ENCODE measurements around the gene PLD6. TPM values are rescaled to one million over a fixed set of nuclear protein-coding genes. Genes with fewer than 3 reads are reported as not detected.
A peak's percentile ranks its signal among the peaks of the same experiment; 100 is the strongest.
"Not testable (repeated sequence)": the region's sequence is repeated elsewhere in the genome, so short reads cannot be mapped to it uniquely, and the experiment has no call there.

PLD6 gene
- total RNA-seq, 1 experiment from 2014 or later = 11.6 TPM

DNA sequence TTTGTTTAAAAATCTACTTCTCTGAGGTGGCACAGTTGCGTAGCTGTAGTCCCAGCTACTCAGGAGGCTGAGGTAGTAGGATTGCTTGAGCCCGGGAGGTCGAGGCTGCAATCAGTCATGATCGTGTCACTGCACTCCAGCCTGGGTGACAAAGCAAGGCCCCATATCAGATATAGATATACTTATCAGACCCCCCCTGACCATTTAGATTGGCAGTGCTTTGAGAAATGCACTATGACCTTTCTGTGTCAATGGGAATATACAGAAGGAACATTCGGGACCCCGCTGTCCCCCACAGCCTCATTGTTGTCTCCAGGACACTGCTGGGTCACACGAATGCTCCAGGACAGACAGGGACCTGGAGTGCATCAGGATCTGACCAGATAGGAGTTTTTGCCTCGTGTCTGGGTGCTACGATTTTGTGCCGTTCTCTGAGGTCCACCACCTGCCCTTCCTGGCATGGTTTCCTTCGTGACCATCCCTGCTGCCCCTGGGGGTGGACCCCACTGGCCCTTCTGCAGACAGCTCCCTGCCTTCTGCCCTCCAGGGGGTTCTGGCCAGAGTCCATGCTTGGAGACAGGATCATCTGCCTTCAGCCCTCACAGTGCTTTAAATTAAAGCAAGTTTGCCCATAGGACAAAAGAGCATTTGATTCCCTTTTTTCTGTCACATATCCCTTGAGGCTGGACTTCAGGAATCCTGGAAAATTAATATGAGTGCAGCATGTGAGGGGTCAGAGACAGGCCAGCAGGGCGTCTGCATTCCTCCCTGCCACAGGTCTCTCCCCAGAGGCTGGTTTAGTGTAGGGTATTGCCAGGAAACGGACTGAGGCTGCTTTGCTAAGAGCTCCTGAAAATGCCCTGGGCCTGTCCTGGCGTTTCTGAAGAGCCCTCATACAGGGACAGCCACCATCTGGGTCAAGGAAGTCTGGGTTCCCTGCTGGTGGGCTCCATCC, 19.3 kb downstream of the PLD6 start:
- peaks cover 71% of the 10 kb centered on the region for H3K36me3 ChIP-seq (ENCODE audit: low read depth, low read length)
- POLR2A ChIA-PET (ENCODE audit: unreplicated experiment) = no interaction called here
- intact Hi-C loops (cut with micrococcal nuclease) = no loop called here

DNA sequence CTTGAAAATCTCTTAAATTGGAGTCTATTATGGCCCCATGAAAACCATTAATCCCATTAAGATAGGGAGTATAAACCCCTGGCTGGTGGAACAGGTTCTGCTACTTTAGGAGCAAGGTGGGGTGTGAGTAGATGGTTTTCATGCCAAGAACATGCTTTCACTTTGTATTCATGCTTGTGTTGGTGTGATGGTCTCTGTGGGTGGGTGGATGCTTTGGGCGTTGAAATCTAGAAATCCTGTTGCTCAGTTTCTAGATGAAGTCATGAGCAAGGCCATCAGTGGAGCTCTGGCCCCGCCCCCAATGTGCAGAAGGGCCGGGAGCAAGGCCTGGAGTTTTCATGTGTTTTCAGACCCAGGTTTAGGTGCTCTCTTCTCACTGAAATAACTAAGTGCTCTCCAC, 20.1 kb downstream of the PLD6 start:
- intact Hi-C loops (cut with micrococcal nuclease) = no loop called here
- Histone ChIP-seq H3K4me1 (ENCODE audit: insufficient read depth, low read length) (peaks cover 12% of the 10 kb centered on the region), H3K4me2 (ENCODE audit: low read length) (no peak overlapping the region), H2AFZ (ENCODE audit: low read length) (no peak overlapping the region), H3K4me3 (ENCODE audit: low read length) (no peak overlapping the region), H3K9ac (ENCODE audit: low read length) (no peak overlapping the region), H3F3A (ENCODE audit: low read length, unreplicated experiment) (peaks cover 2% of the 10 kb centered on the region), H3K27me3 (ENCODE audit: low read length) (no peaks in the 10 kb centered on the region), H4K20me1 (ENCODE audit: low read length) (0 out of 2 replicates have a peak, but pooled peaks cover 11% of the 10 kb centered on the region), H3K9me3 (ENCODE audit: low read length) (no peaks in the 10 kb centered on the region), H3K9me2 (replicated peaks; ENCODE audit: low read length) (no peaks in the 10 kb centered on the region), H3K36me3 (ENCODE audit: low read depth, low read length) (peaks cover 79% of the 10 kb centered on the region), H3K79me2 (ENCODE audit: low read length) (no peaks in the 10 kb centered on the region), H3K27ac (ENCODE audit: low read length) (no peak overlapping the region)
- no peak for TF ChIP-seq EZH2phosphoT487 (IDR thresholded peaks at IDR 0.05; ENCODE audit: borderline replicate concordance, low read length)
- DNase-seq (peak; percentile 73), ATAC-seq (0 out of 2 replicates have a peak, but pooled peaks have one; percentile 8)
- no TSS peak for BruUV-seq (replicated peaks)
- ChIA-PET POLR2A (ENCODE audit: unreplicated experiment) (no interaction called here), CTCF (no interaction called here)

More for the DNA sequence above, 19.3 kb downstream of the PLD6 start:
- Histone ChIP-seq H3F3A (ENCODE audit: low read length, unreplicated experiment) (peaks cover 4% of the 10 kb centered on the region), H3K9me3 (ENCODE audit: low read length) (no peaks in the 10 kb centered on the region), H3K79me2 (ENCODE audit: low read length) (no peaks in the 10 kb centered on the region), H3K27me3 (ENCODE audit: low read length) (no peaks in the 10 kb centered on the region), H3K4me3 (ENCODE audit: low read length) (no peak overlapping the region), H3K9ac (ENCODE audit: low read length) (no peak overlapping the region), H3K9me2 (replicated peaks; ENCODE audit: low read length) (no peaks in the 10 kb centered on the region), H3K4me1 (ENCODE audit: insufficient read depth, low read length) (peaks cover 12% of the 10 kb centered on the region), H3K27ac (ENCODE audit: low read length) (no peak overlapping the region), H2AFZ (ENCODE audit: low read length) (no peak overlapping the region), H3K4me2 (ENCODE audit: low read length) (no peak overlapping the region), H4K20me1 (ENCODE audit: low read length) (0 out of 2 replicates have a peak, but pooled peaks cover 6% of the 10 kb centered on the region)
- no TSS peak for BruUV-seq (replicated peaks)
- CTCF ChIA-PET = no interaction called here
- TF ChIP-seq EZH2 (IDR thresholded peaks at IDR 0.05; ENCODE audit: low read length, unreplicated experiment) (no peak), EZH2phosphoT487 (IDR thresholded peaks at IDR 0.05; ENCODE audit: borderline replicate concordance, low read length) (no peak)
- TF ChIP-seq, protein P1, sequence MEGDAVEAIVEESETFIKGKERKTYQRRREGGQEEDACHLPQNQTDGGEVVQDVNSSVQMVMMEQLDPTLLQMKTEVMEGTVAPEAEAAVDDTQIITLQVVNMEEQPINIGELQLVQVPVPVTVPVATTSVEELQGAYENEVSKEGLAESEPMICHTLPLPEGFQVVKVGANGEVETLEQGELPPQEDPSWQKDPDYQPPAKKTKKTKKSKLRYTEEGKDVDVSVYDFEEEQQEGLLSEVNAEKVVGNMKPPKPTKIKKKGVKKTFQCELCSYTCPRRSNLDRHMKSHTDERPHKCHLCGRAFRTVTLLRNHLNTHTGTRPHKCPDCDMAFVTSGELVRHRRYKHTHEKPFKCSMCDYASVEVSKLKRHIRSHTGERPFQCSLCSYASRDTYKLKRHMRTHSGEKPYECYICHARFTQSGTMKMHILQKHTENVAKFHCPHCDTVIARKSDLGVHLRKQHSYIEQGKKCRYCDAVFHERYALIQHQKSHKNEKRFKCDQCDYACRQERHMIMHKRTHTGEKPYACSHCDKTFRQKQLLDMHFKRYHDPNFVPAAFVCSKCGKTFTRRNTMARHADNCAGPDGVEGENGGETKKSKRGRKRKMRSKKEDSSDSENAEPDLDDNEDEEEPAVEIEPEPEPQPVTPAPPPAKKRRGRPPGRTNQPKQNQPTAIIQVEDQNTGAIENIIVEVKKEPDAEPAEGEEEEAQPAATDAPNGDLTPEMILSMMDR (conservative IDR thresholded peaks at IDR 0.05; ENCODE audit: low read depth, low read length) = no peak
- DNase-seq (no peak), ATAC-seq (no peak)

- H2AFZ ChIP-seq (ENCODE audit: low read length); H3K27me3 ChIP-seq (ENCODE audit: low read length); H3K9me3 ChIP-seq (ENCODE audit: low read length); H3K4me2 ChIP-seq (ENCODE audit: low read length); H3K27ac ChIP-seq (ENCODE audit: low read length); POLR2A ChIA-PET (ENCODE audit: unreplicated experiment); ATAC-seq; H3F3A ChIP-seq (ENCODE audit: low read length, unreplicated experiment); CTCF ChIA-PET; H3K4me3 ChIP-seq (ENCODE audit: low read length); DNase-seq; H3K79me2 ChIP-seq (ENCODE audit: low read length); H3K9me2 ChIP-seq (replicated peaks; ENCODE audit: low read length); intact Hi-C loops (cut with micrococcal nuclease); H3K9ac ChIP-seq (ENCODE audit: low read length): not testable (repeated sequence)
- Histone ChIP-seq H3K4me1 (ENCODE audit: insufficient read depth, low read length) (peaks cover 12% of the 10 kb centered on the region), H3K36me3 (ENCODE audit: low read depth, low read length) (peaks cover 87% of the 10 kb centered on the region), H4K20me1 (ENCODE audit: low read length) (0 out of 2 replicates have a peak, but pooled peaks cover 11% of the 10 kb centered on the region)
- BruUV-seq (replicated peaks) = TSS peak; percentile 34
These were observed 21.0 kb downstream of the PLD6 start for GRCh38 chr17:17184985-17185757.

All from PC-3 (cell line).